ENCODE data around the gene LATS2. TPM values are rescaled to one million over a fixed set of nuclear protein-coding genes. Genes with fewer than 3 reads are reported as not detected.

Gene LATS2
- total RNA-seq, 3 donors from 2014 or later, result 15.1 to 35.2 (median 21.6) TPM

DNA sequence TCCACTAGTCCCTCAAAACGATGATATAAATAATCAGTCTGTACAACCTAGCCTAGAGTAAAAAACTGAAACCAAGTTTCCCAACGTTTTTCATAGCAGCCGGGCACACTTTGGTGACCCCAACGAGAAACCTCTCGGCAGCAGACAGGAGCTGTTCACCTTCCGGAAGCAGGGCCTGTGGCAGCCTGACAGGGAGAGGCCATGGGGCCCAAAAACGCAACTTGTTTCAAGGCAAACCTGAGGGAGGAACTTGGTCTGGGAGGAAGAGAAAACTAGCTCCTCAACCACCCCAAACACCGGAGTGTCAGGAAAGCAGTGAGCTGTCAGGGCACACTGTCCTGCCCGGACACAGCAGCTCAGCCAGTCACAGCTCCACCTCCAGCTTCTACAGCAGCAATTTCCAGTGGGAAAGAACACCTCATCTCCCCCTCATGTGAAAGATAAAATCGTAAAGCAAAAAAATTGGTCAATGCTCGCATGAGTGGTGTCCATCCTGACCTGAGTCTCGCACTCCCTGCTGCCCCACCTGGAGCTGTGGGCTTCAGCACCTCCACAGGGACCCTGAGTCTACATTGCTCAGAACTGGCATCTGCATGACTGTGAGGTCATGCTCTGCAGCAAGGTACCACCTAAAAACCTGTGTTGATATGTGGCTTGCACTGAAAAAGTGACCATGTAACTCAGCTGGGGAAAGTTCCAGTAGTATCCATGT is 40.6 kb upstream of the LATS2 start:
- intact Hi-C loops (cut with DNase I; ENCODE audit: low total_unique reads), result no loop called here
- no peaks in the 10 kb centered on the region for H3K9me3 ChIP-seq
- H3K36me3 ChIP-seq, result no peaks in the 10 kb centered on the region
- TF ChIP-seq CTCF (IDR thresholded peaks at IDR 0.05) (no peak), POLR2A (IDR thresholded peaks at IDR 0.05) (no peak), POLR2AphosphoS5 (IDR thresholded peaks at IDR 0.05) (no peak)
- H3K27ac ChIP-seq, result no peak overlapping the region
- no peak overlapping the region for H3K4me3 ChIP-seq
- no peaks in the 10 kb centered on the region for H3K4me1 ChIP-seq
- H3K27me3 ChIP-seq, result no peaks in the 10 kb centered on the region
- no peak for DNase-seq (ENCODE audit: low spot score in 2 of 2)

DNA sequence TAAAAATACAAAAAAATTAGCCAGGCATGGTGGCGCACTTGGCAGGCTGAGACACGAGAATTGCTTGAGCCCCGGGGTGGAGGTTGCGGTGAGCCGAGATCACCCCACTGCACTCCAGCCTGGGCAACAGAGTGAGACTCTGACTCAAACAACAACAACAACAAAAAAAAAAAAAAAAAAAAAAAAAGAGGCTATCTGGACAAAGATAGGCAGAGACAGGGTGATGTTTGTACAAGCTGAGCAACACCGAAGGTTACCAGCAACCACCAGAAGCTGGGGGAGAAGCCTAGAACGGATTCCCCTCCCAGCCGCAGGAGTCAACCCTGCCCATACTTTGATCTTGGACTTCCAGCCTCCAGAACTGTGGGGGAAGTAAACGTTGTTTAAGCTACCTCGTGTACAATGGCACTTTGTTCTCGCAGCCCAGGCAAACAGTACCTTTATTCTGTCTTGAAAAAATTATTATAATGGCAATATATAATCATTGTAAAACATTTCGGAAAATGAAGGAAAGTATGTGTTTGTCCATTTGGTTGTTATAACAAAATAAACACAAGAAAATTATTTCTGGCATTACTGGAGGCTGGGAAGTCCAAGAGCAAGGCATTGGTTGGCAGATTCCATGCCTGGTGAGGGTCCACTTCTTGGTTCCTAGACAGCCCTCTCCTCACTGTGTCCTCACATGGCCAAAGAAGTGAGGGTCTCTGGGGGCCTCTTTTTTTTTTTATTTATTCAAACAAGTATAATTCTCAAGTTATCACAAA is 39.8 kb upstream of the LATS2 start:
- DNase-seq (ENCODE audit: low spot score in 2 of 2), result no peak
- H3K9me3 ChIP-seq, result no peaks in the 10 kb centered on the region
- H3K27ac ChIP-seq, result no peak overlapping the region
- H3K4me3 ChIP-seq, result no peak overlapping the region
- no peaks in the 10 kb centered on the region for H3K27me3 ChIP-seq
- intact Hi-C loops (cut with DNase I; ENCODE audit: low total_unique reads), result no loop called here
- H3K36me3 ChIP-seq, result no peaks in the 10 kb centered on the region
- H3K4me1 ChIP-seq, result no peaks in the 10 kb centered on the region
- TF ChIP-seq CTCF (IDR thresholded peaks at IDR 0.05) (no peak), POLR2AphosphoS5 (IDR thresholded peaks at IDR 0.05) (no peak), POLR2A (IDR thresholded peaks at IDR 0.05) (no peak)

GRCh38 chr13:21100211-21100610 is 38.8 kb upstream of the LATS2 start:
- DNase-seq (ENCODE audit: low spot score in 2 of 2), result no peak
- TF ChIP-seq POLR2AphosphoS5 (IDR thresholded peaks at IDR 0.05) (no peak), POLR2A (IDR thresholded peaks at IDR 0.05) (no peak), CTCF (IDR thresholded peaks at IDR 0.05) (no peak)
- no peaks in the 10 kb centered on the region for H3K27me3 ChIP-seq
- H3K27ac ChIP-seq, result no peak overlapping the region
- intact Hi-C loops (cut with DNase I; ENCODE audit: low total_unique reads), result no loop called here
- no peaks in the 10 kb centered on the region for H3K4me1 ChIP-seq
- H3K9me3 ChIP-seq, result no peaks in the 10 kb centered on the region
- no peak overlapping the region for H3K4me3 ChIP-seq
- no peaks in the 10 kb centered on the region for H3K36me3 ChIP-seq

GRCh38 chr13:21095311-21095710 is 33.9 kb upstream of the LATS2 start:
- H3K36me3 ChIP-seq, result no peaks in the 10 kb centered on the region
- H3K4me3 ChIP-seq, result no peak overlapping the region
- DNase-seq (ENCODE audit: low spot score in 2 of 2), result no peak
- no peak for TF ChIP-seq POLR2AphosphoS5 (IDR thresholded peaks at IDR 0.05)
- TF ChIP-seq POLR2A (IDR thresholded peaks at IDR 0.05), result no peak
- TF ChIP-seq CTCF (IDR thresholded peaks at IDR 0.05), result no peak
- H3K9me3 ChIP-seq, result no peaks in the 10 kb centered on the region
- H3K4me1 ChIP-seq, result no peaks in the 10 kb centered on the region
- H3K27me3 ChIP-seq, result no peaks in the 10 kb centered on the region
- intact Hi-C loops (cut with DNase I; ENCODE audit: low total_unique reads), result no loop called here
- no peak overlapping the region for H3K27ac ChIP-seq

- no peak for TF ChIP-seq POLR2AphosphoS5 (IDR thresholded peaks at IDR 0.05)
- no peak for TF ChIP-seq CTCF (IDR thresholded peaks at IDR 0.05)
- TF ChIP-seq POLR2A (IDR thresholded peaks at IDR 0.05), result no peak
- no peak for DNase-seq (ENCODE audit: low spot score in 2 of 2)
- Histone ChIP-seq H3K36me3 (no peaks in the 10 kb centered on the region), H3K4me3 (no peak overlapping the region), H3K27me3 (no peaks in the 10 kb centered on the region), H3K4me1 (no peaks in the 10 kb centered on the region), H3K9me3 (no peaks in the 10 kb centered on the region), H3K27ac (no peak overlapping the region)
- intact Hi-C loops (cut with DNase I; ENCODE audit: low total_unique reads), result no loop called here
Measured at GRCh38 chr13:21089830-21090229, 28.4 kb upstream of the LATS2 start.
